ENCODE measurements around the gene MOCS1.

Gene MOCS1

DNA sequence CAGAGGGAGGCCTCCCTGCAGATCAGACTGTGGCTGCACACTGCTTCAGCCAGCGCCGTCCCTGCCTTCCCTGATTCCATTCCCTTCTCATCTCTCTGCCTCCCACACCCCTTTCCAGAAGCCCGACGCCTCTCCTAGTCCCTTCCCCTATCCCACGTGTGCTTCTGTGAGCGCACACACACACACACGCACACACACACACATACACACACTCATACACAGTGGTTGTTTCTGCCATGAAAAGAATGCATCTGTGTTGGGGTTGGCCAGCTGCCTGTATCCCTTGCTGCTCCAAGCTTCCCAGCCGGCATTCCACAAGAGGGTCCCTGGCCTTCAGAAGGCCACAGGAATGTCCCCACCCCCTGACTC is 51.7 kb downstream of the MOCS1 start:
- Histone ChIP-seq H3K4me3 (no peak overlapping the region), H3K27me3 (no peaks in the 10 kb centered on the region), H3K9ac (no peak overlapping the region), H3K4me1 (peaks cover 6% of the 10 kb centered on the region), H3K36me3 (no peaks in the 10 kb centered on the region), H3K27ac (no peak overlapping the region), H3K4me2 (no peak overlapping the region), H4K20me1 (no peaks in the 10 kb centered on the region), H3K9me3 (no peaks in the 10 kb centered on the region)
- no peak for TF ChIP-seq Cebpa-rat (IDR thresholded peaks at IDR 0.05)

DNA sequence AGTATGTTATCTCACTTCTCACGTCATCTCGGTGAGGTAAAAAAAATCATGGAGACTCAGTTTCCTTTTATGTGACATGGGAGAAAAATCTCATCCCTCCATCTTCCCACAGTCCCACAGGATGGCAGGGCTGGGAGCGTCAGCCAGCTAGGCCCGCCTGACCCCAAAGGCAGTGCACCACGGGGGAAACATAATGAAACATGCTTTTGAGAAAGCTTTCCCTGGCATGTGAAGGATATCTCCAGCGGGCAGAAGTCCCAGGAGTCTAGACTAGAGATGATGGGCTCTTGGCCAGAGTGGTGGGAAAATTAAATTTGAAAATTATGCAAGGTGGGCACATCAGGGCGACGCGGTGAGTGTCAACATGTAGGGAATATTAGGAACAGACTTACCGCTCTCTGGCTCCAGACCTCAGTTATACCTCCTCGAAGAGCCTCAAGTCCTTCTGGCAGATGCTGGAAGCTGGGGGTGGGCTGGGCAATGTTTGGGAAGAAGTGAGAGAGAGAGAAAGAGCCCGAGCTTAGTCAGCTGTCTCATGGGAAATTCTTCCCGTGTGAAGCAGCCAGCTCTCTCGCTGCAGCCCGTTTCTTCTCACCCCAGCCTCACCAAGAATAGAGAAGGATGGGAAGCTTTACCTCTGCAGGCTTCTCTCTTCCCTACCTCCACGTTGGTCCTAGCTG is 52.3 kb downstream of the MOCS1 start:
- H3K9me3 ChIP-seq = no peaks in the 10 kb centered on the region
- H3K4me2 ChIP-seq = no peak overlapping the region
- no peak overlapping the region for H3K4me3 ChIP-seq
- H3K27ac ChIP-seq = no peak overlapping the region
- peaks cover under 1% of the 10 kb centered on the region; the same call in 1 of the 2 replicates for H3K4me1 ChIP-seq
- H4K20me1 ChIP-seq = no peaks in the 10 kb centered on the region
- no peaks in the 10 kb centered on the region for H3K36me3 ChIP-seq
- H3K27me3 ChIP-seq = no peaks in the 10 kb centered on the region
- no peak for TF ChIP-seq Cebpa-rat (IDR thresholded peaks at IDR 0.05)
- no peak overlapping the region for H3K9ac ChIP-seq

DNA sequence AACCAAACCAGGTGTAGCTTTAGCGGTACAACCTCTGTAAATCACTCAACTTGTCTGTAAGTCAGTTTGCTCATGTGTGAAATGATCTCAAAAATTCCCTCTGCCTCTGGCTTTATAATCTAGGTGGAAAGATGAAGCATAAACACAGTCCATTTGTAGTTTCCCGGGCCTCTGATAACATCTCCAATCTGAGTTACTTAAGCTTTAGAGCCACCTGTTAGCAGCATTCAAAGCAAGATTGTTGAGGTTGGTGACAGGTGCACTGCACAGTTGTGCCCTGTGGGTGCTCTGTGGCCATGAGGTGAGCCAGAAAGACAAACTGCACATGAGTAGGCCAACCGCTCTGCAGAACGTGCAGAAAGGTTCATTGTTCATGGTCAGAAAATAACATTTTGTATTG is 53.7 kb downstream of the MOCS1 start:
- Histone ChIP-seq H3K4me1 (no peaks in the 10 kb centered on the region), H3K9ac (no peak overlapping the region), H3K9me3 (no peaks in the 10 kb centered on the region), H4K20me1 (no peaks in the 10 kb centered on the region), H3K27me3 (no peaks in the 10 kb centered on the region), H3K4me2 (no peak overlapping the region), H3K4me3 (no peak overlapping the region), H3K36me3 (no peaks in the 10 kb centered on the region), H3K27ac (no peak overlapping the region)
- no peak for TF ChIP-seq Cebpa-rat (IDR thresholded peaks at IDR 0.05)

DNA sequence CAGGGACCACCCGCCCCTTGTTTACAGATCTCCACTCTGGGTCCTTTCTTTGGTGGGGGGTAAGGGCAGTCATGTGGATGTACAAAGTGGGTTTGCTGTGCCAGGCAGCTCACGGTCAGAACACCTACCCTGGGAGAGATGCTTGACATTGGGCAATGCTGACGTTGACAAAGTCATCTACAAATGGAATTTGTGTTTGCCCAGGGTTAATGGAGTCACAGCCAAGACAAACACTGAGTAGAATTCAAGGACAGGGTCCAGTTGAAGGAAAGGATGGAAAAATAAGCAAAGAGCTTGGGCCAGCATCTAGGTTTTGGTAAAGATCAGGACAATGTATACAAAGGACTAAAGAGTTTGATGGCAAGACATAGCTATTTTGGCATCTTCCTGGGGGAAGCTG is 54.7 kb downstream of the MOCS1 start:
- no peak for TF ChIP-seq Cebpa-rat (IDR thresholded peaks at IDR 0.05)
- H3K9me3 ChIP-seq = no peaks in the 10 kb centered on the region
- H3K4me3 ChIP-seq = no peak overlapping the region
- no peaks in the 10 kb centered on the region for H3K27me3 ChIP-seq
- H3K4me2 ChIP-seq = no peak overlapping the region
- no peaks in the 10 kb centered on the region for H4K20me1 ChIP-seq
- H3K27ac ChIP-seq = no peak overlapping the region
- H3K9ac ChIP-seq = no peak overlapping the region
- H3K36me3 ChIP-seq = no peaks in the 10 kb centered on the region
- no peaks in the 10 kb centered on the region for H3K4me1 ChIP-seq

DNA sequence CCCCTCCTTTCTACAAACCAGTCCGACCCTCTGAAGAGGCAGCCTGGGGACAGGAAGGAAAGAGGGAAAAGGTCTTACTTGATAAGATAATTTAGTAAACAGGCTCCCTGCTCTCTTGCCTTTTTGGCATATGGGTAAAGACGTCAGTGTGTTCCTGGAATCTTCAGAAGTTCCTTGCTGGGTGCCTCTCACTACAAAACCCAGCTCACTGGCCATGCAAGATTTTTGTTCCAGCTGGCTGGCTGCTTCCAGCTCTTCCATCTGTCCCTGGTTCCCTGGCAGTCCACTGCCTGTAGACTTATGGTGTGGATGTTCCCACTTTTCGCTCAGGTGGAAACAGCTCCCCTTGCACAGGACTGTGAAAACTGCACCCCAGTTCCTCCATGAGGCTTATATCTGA is 57.4 kb downstream of the MOCS1 start:
- no peak for TF ChIP-seq Cebpa-rat (IDR thresholded peaks at IDR 0.05)
- no peaks in the 10 kb centered on the region for H3K4me1 ChIP-seq
- no peak overlapping the region for H3K9ac ChIP-seq
- no peaks in the 10 kb centered on the region for H3K36me3 ChIP-seq
- no peaks in the 10 kb centered on the region for H3K27me3 ChIP-seq
- H3K4me2 ChIP-seq = no peak overlapping the region
- no peak overlapping the region for H3K4me3 ChIP-seq
- H3K9me3 ChIP-seq = no peaks in the 10 kb centered on the region
- H4K20me1 ChIP-seq = no peaks in the 10 kb centered on the region
- H3K27ac ChIP-seq = no peak overlapping the region

DNA sequence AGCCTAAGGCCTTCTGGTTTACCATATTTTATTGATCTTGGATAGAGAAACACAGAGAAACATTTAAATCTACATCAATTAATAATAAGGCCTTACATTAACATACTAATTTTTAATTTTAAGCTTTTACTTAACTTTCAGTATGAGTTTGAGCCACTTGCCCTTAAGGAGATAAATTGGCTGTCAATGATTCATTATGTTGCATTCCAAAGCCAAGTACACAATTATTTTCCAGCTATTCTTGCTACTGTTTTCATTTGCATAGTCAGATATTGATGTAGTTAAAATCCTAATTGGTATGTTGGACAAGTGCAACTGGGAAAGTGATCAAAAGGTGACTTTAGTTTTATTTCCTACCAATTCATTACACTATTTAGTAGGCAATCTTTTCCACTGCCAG is 58.2 kb downstream of the MOCS1 start:
- no peaks in the 10 kb centered on the region for H3K36me3 ChIP-seq
- H3K4me1 ChIP-seq = no peaks in the 10 kb centered on the region
- H4K20me1 ChIP-seq = no peaks in the 10 kb centered on the region
- TF ChIP-seq Cebpa-rat (IDR thresholded peaks at IDR 0.05) = no peak
- H3K4me3 ChIP-seq = no peak overlapping the region
- H3K27ac ChIP-seq = no peak overlapping the region
- no peaks in the 10 kb centered on the region for H3K27me3 ChIP-seq
- no peaks in the 10 kb centered on the region for H3K9me3 ChIP-seq
- H3K4me2 ChIP-seq = no peak overlapping the region
- H3K9ac ChIP-seq = no peak overlapping the region

DNA sequence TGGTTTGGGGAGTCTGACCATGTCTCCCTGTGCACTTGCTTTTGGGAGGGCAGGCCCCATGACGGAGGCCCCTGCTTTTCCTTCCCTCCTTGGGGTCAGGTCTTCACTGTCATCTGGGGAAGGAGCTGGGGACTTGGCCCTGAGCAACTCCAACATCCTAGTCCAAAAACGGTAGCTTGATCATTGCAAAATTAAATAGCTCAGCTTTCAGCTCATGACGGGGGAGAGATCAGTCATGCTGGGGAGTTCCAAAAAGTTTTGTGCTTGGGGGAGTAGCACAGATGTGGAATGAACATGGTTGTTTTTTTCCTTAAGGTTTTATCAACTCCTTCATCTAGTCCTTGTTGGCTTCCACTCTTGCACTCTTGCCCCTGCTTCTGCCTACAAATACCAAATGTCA is 60.8 kb downstream of the MOCS1 start:
- Histone ChIP-seq H4K20me1 (no peaks in the 10 kb centered on the region), H3K27ac (no peak overlapping the region), H3K4me2 (no peak overlapping the region), H3K9ac (no peak overlapping the region), H3K4me1 (no peaks in the 10 kb centered on the region), H3K36me3 (no peaks in the 10 kb centered on the region), H3K4me3 (no peak overlapping the region), H3K9me3 (no peaks in the 10 kb centered on the region), H3K27me3 (no peaks in the 10 kb centered on the region)
- TF ChIP-seq Cebpa-rat (IDR thresholded peaks at IDR 0.05) = no peak

DNA sequence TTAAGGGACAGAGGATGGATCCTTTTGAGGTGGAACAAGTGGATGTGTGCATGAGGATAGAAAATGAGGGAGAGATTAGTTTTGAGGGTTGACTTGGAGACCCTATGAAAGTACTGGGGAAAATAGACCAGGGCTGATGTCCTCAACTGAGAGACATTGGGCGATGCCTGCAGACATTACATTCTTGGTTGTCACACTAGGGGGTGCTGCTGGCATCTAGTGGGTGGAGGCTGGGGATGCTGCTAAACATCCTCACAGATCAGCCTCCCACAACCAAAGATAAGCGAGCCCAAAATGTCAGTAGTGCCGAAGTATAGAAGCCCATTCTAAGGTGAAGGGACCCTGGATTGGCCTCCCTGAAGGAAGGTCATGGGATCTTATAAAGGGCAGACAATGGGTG is 63.3 kb downstream of the MOCS1 start:
- no peaks in the 10 kb centered on the region for H3K4me1 ChIP-seq
- no peaks in the 10 kb centered on the region for H3K9me3 ChIP-seq
- no peak overlapping the region for H3K4me2 ChIP-seq
- no peaks in the 10 kb centered on the region for H3K36me3 ChIP-seq
- TF ChIP-seq Cebpa-rat (IDR thresholded peaks at IDR 0.05) = no peak
- no peak overlapping the region for H3K9ac ChIP-seq
- H4K20me1 ChIP-seq = no peaks in the 10 kb centered on the region
- H3K4me3 ChIP-seq = no peak overlapping the region
- no peak overlapping the region for H3K27ac ChIP-seq
- no peaks in the 10 kb centered on the region for H3K27me3 ChIP-seq

DNA sequence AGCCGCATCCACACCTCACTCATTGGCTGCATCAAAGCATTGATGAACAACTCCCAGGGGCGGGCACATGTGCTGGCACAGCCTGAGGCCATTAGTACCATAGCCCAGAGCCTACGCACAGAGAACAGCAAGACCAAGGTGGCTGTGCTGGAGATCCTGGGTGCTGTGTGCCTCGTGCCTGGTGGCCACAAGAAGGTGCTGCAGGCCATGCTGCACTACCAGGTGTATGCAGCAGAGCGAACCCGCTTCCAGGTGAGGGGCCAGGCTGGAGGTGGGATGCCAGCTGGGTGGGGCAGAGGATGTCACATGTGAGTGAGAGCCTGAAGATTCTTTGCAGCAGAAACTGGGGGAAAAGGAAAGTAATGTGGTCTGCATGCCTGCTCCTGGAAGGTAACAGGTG is 66.7 kb downstream of the MOCS1 start:
- no peak for TF ChIP-seq Cebpa-rat (IDR thresholded peaks at IDR 0.05)
- no peak overlapping the region for H3K27ac ChIP-seq
- H3K4me2 ChIP-seq = no peak overlapping the region
- H3K9ac ChIP-seq = no peak overlapping the region
- H3K27me3 ChIP-seq = no peaks in the 10 kb centered on the region
- H3K4me1 ChIP-seq = no peaks in the 10 kb centered on the region
- H4K20me1 ChIP-seq = no peaks in the 10 kb centered on the region
- H3K9me3 ChIP-seq = no peaks in the 10 kb centered on the region
- H3K4me3 ChIP-seq = no peak overlapping the region
- H3K36me3 ChIP-seq = no peaks in the 10 kb centered on the region

DNA sequence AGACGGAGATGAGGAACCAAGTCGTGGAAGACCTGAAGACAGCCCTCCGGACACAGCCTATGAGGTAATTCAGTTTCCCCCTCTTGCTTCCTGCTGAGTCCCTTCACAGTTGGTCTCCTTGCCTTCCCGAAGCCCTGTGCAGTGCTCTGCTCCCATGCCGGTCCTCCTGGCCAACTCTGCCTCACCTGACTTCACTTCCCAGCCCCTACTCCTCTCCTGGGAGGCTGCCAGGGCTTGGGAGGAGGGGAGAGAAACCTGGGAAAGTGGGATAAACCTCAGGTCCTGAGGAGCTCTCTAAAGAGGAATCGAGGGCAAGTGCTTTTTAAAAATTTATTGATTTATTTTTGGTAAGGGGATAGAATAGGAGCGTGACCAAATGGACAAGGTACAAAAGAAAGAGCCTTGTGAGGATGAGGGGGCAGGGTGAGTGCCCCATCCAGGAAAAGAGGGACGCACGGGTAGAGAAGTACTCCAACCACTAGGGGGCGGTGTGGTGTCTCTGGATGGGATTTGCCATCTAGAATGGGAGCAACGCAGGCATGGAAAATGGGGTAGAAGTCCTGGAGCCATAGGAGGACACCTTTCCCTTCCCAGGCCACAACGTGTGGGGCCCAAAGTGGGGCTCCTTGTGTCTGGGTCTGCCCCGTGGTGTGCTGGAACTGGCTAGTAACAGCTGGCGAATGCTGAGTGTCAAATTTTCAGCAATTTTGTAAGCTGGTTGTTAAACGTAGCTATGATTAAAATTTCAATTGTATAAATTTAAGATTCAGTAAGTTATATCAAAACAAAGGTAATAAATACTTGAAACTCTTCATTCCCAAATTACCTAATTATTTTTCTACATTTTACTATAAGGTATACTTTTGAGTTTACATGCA is 69.0 kb downstream of the MOCS1 start:
- no peaks in the 10 kb centered on the region for H3K27me3 ChIP-seq
- no peak overlapping the region for H3K9ac ChIP-seq
- H3K4me2 ChIP-seq = no peak overlapping the region
- H3K36me3 ChIP-seq = no peaks in the 10 kb centered on the region
- TF ChIP-seq Cebpa-rat (IDR thresholded peaks at IDR 0.05) = no peak
- H3K27ac ChIP-seq = no peak overlapping the region
- no peaks in the 10 kb centered on the region for H3K4me1 ChIP-seq
- H3K4me3 ChIP-seq = no peak overlapping the region
- H4K20me1 ChIP-seq = no peaks in the 10 kb centered on the region
- H3K9me3 ChIP-seq = no peaks in the 10 kb centered on the region

Data from BLaER1 (cell line).